Measurements from ENCODE around the gene FBXW7. TPM values are rescaled to one million over a fixed set of nuclear protein-coding genes. Genes with fewer than 3 reads are reported as not detected.

FBXW7 gene
- total and polyA plus RNA-seq, 12 donors = 12.1 to 87.6 (median 66.8) TPM

GRCh38 chr4:152500800-152501434, 35.0 kb downstream of the FBXW7 start:
- no peaks in the 10 kb centered on the region for H3K27me3 ChIP-seq
- ATAC-seq = peak in 7 of 8 donors; percentile 55 to 89 (median 73)
- intact Hi-C loops (cut with DNase I) = loop anchor here in 9 of 10 donors (1.0 to 10.0 kb wide), 8 partner anchors 138 to 236 kb away; no protein-coding TSS in a partner anchor
- H3K9me3 ChIP-seq = no peaks in the 10 kb centered on the region
- no peak overlapping the region for H3K27ac ChIP-seq
- H3K36me3 ChIP-seq = no peaks in the 10 kb centered on the region
- TF ChIP-seq CTCF (IDR thresholded peaks at IDR 0.05) = peak; percentile 63 to 89 (median 84)
- WGBS, 2 donors = 0 to 3% methylated on average over 1 of the region's 1 CpG
- peaks cover 0 to 15% (median 0%) of the 10 kb centered on the region in 9 donors for H3K4me1 ChIP-seq
- DNase-seq = peak in 1 of 2 donors; percentile 82
- H3K4me3 ChIP-seq = no peak overlapping the region

GRCh38 chr4:152500275-152500674, 35.6 kb downstream of the FBXW7 start:
- TF ChIP-seq CTCF (IDR thresholded peaks at IDR 0.05) = no peak
- 74 to 93% methylated on average over 2 of the region's 2 CpGs for WGBS, 2 donors
- ATAC-seq (no peak), DNase-seq (no peak)
- H3K9me3 ChIP-seq = no peaks in the 10 kb centered on the region
- peaks cover 0 to 15% (median 0%) of the 10 kb centered on the region in 9 donors for H3K4me1 ChIP-seq
- H3K27ac ChIP-seq = no peak overlapping the region
- H3K36me3 ChIP-seq = no peaks in the 10 kb centered on the region
- H3K4me3 ChIP-seq = no peak overlapping the region
- intact Hi-C loops (cut with DNase I) = loop anchor here in 9 of 10 donors (1.0 to 10.0 kb wide), 8 partner anchors 139 to 237 kb away; no protein-coding TSS in a partner anchor
- H3K27me3 ChIP-seq = no peaks in the 10 kb centered on the region

- no peak for DNase-seq
- no peak for TF ChIP-seq CTCF (IDR thresholded peaks at IDR 0.05)
- no peaks in the 10 kb centered on the region for H3K27me3 ChIP-seq
- H3K36me3 ChIP-seq = no peaks in the 10 kb centered on the region
- no peaks in the 10 kb centered on the region for H3K9me3 ChIP-seq
- intact Hi-C loops (cut with DNase I) = loop anchor here in 1 of 10 donors (2.0 kb wide), 2 partner anchors 141 to 235 kb away; no protein-coding TSS in a partner anchor
- H3K4me1 ChIP-seq = peaks cover 0 to 15% (median 0%) of the 10 kb centered on the region in 9 donors
- WGBS, 2 donors = 77 to 78% methylated on average over 2 of the region's 2 CpGs
- no peak for ATAC-seq
- no peak overlapping the region for H3K4me3 ChIP-seq
- H3K27ac ChIP-seq = no peak overlapping the region
Measured at GRCh38 chr4:152499344-152499743, 36.5 kb downstream of the FBXW7 start.

GRCh38 chr4:152494020-152494419, 41.9 kb downstream of the FBXW7 start:
- 96 to 97% methylated on average over 3 of the region's 3 CpGs for WGBS, 2 donors
- Histone ChIP-seq H3K27ac (no peak overlapping the region), H3K4me3 (no peak overlapping the region), H3K27me3 (no peaks in the 10 kb centered on the region), H3K36me3 (no peaks in the 10 kb centered on the region), H3K9me3 (no peaks in the 10 kb centered on the region), H3K4me1 (peaks cover 0 to 9% (median 0%) of the 10 kb centered on the region in 9 donors)
- ATAC-seq = no peak
- no peak for DNase-seq
- TF ChIP-seq CTCF (IDR thresholded peaks at IDR 0.05) = no peak
- intact Hi-C loops (cut with DNase I) = no loop called here
